NCI-H2081 treated with DMSO at 0.1 percent for 48 hours (cell line): ENCODE measurements around the gene FAM184A.

Experiments used
- DNase-seq: peaks from one replicate; lab custom pipeline; 2025; lab: John Stamatoyannopoulos, UW

The FAM184A gene

DNA sequence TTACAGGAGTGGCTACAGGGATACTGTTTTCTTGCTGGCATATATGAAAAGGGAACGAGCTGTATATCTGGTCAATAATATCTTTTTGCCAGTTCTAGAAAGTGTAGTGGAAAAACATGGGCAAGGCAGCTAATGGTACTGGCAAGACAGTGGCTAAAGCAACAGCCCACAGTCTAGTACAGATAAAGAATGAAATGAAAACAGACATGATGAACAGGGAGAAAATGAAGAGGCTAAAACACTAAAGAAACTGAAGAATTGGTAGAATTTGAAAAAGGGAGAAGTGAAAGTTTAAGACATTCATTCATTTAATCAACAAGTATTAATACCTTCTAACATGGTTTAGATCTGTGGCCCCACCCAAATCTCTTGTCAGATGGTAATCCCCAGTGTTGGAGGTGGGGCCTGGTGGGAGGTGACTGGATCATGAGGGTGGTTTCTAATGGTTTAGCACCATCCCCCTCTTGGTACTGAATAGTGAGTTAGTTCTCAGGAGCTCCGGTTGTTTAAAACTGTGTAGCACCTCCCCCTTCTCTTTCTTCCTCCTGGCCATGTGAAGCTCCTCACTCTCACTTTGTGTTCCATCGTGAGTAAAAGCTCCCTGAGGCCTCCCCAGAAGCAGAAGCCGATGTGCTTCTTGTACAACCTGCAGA lies 18.1 kb downstream of the FAM184A start:
- no peak for DNase-seq

DNA sequence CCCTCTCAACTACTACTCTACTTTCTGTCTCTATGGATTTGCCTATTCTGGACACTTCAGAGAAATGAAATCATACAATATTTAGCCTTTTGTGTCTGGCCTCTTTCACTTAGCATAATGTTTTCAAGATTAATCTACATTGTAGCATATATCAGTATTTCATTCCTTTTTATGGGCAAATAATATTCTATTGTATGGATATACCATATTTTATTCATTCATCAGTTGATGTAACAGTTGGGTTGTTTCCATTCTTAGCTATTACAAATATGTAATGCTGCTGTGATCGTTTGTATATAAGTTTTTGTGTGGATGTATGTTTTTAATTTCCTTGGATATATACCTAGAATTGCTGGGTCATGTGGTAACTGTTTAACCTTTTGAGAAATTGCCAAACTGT lies 23.4 kb downstream of the FAM184A start:
- no peak for DNase-seq

DNA sequence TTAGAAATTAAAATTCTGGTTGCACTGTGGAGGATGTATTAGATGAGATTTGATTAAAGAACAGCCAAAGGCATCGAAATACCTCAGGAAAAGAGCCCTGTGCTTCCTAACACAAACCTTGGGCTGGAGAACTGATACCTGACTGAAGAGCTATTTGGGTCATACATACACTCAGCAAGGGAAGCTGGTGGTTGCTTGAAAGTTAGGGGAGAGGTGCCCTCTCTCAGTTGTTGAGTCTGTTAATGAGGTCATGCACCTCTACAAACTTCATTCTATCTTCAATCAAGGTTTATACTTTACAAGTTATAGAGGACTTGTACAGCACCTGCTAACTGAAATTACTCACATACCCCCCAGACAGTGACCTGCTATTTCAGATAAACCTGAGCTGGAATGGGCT lies 25.5 kb downstream of the FAM184A start:
- DNase-seq = no peak

DNA sequence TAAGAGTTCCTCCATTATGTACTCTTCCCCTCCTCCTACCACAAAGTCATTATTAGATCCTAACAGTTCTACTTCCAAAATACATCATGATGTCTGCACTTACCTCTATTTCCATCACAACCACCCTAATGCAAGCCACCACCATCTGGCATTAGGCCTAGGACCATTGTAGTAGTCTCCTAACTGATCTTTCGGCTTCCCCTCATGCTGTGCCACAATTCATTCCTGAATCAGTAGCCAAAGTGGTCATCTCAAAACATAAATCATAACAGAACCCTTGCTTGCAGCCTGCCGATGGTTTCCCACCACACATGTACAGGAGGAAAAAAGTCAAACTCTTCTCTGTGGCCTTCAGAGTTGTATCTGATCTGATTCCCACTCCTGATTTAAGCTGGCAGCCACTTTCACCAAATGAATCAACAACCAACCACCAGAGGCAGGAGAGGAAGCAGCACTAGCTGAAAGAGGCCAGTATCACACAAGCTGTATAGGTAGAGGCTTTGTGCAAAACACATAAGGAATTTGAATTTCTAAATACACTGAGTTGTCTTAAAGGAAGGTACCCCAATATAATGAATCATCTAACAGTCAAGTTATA lies 26.1 kb downstream of the FAM184A start:
- no peak for DNase-seq

DNA sequence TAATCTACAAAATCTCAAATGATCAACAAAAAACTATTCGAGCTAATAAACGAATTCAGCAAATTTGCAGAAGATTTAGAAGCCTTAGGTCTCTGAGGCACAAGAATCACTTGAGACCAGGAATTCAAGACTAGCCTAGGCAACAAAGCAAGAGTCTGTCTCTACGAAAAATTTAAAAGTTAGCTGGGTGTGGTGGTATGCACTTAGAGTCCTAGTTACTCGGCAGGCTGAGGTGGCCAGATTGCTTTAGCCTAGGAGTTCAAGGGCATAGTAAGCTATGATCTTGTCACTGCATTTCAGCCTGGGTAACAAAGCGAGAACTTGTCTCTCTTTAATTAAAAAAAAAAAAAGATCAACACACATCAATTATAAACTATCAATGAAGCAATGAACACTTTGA lies 34.2 kb downstream of the FAM184A start:
- no peak for DNase-seq

DNA sequence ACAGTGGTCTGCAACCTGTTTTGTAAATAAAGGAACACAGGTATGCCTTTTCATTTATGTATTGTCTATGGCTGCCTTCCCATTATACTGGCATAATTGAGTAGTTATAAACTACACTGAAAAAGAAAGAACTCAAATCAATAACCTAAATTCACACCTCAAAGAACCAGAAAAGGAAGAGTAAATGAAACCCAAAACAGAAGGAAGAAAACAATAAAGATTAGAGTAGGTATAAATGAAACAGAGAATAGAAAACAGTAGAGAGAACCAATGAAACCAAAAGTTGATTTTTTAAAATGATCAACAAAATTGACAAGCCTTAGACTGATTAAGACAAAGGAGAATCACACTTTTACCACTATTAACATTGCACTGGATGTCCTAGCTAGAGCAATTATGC lies 34.7 kb downstream of the FAM184A start:
- no peak for DNase-seq

DNA sequence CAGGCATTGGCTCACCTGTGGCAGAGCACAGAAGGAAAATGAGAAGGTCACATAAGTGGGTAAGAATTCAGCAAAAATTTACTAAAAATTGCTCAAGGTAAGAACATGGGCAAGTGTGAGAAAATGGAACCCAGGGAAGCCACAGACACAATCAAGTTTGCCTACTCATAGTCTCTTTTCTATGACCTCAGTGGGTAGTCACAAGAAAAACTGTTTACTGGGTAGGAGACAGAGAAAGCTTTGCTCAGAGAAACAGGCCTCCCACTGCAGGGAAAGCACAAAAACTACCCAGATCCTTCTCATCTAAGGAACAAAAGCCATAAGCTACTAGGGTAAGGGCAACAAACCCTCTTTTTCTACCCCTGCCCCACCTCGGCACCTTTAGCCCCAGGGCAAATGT lies 35.2 kb downstream of the FAM184A start:
- no peak for DNase-seq

DNA sequence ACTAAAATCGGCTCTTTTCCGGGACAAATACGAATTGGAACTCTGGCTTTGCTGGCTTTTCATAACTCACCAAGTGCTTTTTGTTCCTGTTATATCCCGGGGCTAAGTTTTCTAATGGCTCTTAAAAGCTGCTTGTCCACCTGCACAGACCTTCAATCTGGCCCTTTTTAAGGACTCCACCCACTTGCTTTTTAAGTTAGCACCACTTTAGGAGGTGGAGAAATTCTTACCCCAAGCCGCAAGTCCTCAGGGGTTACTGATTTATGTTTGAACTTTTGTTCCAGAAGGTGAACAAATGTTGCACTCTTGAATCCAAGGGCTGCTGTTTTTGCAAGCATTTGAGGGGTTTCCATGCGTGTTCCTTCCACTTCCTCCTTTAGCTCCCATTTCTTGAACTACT lies 37.8 kb downstream of the FAM184A start:
- no peak for DNase-seq

DNA sequence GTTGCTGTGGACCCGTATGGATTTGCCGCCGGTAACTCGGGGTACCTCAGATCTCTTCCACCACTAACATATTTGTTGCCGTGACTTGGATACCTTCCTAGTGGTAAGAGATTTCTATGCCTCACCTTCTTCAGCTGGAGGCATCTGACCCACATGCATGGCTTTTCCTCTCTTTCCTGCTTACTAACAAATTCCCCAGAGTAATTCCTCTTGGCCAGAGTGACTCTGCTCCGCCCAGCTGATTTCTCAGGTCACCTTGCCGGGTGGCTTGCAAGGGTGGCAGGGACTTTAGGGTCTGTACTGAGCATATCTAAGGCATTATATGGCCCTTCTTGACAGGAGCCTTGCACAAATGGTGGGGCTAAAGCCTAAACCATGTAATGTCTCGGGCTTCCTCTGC lies 38.2 kb downstream of the FAM184A start:
- DNase-seq = no peak

DNA sequence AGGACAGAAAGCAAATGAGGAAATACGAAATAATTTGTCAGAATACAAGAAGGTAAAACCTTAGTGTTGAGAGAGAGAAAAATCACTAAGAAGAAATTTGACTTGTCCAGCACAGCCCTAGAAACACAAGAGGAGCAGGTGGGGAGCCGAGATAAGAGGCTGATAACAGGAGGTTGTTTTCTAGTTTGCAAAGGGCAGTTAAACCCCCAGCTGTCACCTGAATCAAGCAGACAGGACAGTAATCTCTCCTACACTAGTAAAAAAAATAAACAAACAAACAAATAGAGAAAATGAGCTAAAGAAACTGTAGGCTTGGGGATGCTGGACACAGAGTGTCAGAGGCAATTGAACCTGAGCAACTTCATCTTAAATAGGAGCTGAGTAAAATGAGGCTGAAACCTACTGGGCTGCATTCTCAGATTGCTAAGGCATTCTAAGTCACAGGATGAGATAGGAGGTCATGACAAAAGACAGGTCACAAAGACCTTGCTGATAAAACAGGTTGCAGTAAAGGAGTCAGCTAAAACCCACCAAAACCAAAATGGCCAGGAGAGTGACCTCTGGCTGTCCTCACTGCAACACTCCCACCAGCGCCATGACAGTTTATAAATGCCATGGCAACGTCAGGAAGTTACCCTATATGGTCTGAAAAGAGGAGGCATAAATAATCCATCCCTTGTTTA lies 40.4 kb downstream of the FAM184A start:
- DNase-seq = no peak

DNA sequence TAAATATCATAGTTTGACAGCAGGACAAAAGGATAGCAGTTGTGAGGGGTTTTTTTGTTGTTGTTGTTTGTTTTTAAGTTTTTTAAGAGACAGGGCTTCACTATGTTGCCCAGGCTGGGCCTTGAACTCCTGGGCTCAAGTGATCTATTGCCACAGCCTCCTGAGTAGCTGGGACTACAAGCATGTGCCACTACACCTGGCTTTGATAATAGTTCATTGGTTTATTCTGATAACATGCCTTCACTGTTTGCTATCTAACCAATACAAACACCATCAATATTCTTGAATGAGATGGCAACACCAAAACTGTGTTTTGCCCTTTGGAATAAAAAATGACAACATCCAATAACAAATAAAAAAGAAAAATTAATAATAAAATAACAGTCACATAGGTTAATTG lies 41.2 kb downstream of the FAM184A start:
- no peak for DNase-seq

DNA sequence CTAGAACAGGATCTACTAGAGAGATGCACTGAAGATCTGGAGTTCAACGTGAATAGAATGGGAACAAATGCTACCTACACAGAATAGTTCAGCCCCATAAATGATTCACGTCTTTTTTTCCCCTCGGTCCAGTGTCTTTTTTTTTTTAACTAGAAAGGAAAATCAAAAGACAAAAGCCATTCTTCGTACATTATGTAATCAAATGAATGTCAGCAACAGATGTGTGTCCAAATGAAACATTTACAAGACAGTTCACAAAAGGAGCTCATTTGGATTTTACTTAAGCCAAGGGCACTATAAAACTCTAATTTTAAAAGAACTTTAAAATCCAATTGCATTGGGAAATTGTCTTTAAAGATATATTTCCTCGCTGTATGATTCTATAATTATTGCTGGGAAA lies 42.4 kb downstream of the FAM184A start:
- no peak for DNase-seq

DNA sequence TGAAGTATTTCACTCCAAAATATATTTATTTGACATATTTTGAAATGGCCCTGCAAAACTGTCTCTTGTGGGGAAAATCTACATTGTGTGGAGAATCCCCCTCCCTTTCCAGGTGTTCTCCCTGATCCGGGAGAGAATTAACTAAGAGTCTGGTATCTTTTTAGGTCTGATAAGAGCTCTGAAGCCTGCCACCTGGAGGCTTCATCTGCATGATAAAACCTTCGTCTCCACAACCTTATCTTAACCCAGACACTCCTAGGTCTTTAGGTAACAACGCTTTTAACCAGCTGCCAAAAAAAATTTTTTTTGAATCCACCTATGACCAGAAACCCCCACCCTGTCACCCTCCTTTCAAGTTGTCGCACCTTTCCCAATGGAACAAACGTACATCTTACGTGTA lies 43.0 kb downstream of the FAM184A start:
- no peak for DNase-seq

DNA sequence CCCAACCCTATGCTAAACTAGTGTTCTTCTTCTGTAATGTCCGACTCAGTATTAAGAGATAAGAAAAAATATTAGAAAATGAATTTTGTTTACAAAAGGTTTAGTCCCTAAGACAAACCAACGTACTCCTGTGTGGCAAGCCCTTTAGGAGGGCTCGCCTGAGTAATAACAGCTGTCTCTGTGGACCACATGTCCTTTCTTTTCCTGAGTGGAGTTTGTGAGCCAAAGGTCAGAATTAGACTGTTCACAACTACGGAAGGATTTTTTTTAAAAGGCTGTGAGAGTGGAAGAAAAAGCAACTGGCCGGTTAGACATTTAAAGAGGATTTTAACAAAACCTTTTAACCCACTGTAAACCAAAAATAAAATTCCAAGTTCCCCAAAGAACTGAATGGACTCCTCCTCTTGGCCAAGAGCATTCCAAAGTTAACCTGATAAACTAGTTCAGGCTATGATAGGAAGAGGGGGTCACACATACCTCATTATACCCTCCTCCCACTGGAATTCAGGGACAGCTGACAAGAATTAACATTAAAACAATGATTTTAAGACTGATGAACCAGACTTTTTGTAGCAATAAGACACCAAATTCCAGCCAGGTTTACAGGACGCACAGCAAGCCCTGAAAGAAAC lies 43.5 kb downstream of the FAM184A start:
- no peak for DNase-seq

DNA sequence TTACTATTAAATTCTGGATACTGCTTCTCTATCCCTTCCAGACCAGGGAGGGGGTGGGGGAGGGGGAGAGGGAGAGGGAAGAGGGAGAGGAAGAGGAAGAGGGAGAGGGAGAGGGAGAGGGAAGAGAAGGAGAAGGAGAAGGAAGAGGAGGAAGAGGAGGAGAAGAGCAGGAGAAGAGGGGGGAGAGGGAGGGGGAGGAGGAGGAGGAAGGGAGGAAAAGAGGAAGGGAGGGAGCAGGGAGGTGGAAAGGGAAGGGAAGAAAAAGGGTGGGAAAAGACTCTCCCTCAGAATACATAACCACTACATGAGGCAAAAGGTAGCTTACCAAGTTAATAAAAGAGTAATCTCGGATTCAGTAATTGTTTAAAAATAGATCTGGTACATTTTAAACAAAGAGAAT lies 46.0 kb downstream of the FAM184A start:
- no peak for DNase-seq

DNA sequence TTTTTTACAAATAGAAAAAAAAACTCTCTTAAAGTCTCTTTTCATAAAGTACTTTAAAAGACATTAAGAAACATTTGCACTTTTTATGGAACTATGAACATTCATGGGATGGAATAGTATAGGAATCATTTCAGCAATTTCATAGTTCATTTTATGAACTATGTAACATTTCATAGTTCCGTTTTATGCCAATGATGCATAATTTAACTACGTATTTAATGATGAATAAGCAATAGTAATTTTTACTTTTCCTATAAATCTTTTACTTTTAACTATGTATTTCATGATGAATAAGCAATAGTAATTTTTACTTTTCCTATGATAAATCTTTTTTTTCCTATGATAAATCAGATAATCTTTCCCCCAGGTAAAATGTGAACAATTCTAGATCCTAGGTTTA lies 47.7 kb downstream of the FAM184A start:
- no peak for DNase-seq

DNA sequence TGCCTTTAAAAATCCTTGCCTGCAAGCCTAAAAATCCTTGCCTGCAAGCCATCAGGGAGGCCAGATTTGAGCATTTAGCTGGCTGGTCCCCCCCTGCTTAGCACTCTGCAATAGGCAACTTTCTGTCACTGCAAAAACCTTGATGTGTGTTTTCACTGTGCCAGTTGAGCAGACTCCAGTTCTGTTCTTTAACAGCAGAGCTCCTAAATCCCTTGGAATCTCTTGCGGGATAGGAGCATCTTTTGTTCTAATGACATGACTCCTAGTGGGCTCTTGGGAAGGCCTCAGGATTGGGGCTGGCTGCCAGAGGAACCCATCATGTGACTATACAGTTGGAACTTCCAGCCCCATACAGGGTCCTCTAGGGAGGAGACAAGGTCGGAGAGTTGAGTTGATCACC lies 50.4 kb downstream of the FAM184A start:
- no peak for DNase-seq

DNA sequence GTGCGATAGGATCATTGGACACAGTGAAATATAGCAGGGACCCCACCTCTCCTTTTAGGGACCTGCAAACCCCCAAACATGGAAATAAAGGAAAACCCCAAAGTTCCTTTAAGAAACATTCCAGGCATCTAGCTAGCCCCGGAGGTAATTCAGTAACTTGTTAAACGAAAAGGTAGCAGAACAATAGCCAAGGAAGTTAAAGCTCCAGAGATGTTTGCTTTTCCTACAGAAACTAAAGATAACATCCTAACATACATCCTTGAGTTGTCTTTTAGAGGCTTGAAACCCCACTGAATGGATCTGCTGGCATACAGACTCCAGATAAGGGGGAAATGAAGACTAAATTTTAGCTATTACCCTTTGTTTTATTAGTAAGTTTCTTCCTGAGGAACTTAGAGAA lies 51.0 kb downstream of the FAM184A start:
- no peak for DNase-seq

DNA sequence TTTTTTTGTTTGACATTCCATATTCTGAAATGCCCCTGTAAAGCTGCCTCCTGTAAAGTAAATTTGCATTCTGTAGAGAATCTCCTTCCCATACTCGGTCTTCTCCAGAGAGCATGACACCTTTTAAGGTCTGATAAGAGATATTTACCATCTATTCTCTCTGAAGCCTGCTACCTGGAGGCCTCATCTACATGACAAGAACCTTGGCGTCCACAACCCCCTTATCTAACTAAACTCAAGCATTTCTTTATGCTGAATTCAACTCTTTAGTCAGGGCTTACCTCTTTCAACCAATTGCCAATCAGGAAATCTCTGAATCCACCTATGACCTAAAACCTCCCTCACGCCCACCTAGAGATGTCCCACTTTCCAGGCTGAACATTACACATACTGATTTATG lies 51.6 kb downstream of the FAM184A start:
- DNase-seq = no peak

DNA sequence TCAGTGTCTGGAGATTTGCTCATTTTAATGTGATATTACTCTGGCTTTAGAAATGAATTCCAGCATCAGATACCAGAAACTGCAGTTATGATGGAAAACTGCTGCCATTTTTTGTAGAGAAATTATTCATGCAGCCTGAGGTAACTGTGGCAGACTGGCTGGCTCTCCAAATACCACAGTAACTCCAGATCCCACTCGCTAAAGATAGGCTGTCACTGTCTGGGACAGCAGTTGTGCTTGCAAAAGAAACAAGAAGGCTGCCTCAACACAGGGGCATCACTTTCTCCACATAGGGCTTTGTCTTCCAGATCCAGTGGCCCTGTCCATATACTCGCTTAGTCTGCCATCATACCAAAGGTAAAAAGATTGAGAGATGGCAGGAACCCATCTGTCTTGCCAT lies 52.7 kb downstream of the FAM184A start:
- DNase-seq = no peak

DNA sequence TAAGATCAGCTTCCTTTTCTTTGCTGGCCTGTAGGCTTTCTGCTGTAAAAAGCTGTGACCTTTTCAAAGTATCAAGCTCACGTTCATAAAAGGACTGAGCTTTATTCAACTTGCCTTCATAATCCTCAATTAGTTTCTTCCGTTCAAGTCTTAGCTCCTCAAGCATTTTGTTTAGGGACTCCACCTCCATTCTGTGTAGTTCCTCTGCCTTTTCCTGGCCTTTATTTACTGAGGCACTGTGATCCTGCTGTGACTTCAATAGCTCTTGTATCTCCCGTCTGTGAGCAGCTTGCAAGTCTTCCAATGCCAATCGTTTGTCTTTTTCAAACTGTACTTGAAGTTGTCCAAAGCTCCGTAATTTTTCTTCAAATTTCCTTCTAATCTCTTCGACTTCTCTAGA lies 54.4 kb downstream of the FAM184A start:
- no peak for DNase-seq

DNA sequence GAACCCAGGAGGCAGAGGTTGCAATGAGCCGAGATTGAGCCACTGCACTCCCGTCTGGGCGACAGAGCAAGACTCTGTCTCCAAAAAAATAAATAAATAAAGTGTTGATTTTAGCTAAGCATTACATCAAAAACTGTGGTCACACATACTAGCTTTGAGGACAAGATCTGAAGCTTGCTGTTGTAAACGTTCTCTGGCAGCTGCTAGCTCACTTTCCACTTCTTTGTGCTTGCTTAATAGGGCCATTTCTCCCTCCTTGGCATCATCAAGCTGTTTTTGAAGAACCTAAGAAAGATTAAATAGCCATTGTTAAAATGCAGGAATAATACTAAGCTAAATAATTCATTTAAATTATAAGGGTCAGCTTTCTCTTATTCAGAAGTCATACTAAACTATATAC lies 55.7 kb downstream of the FAM184A start:
- no peak for DNase-seq
